ENCODE data around the gene HKDC1.
"Not testable (repeated sequence)": the region's sequence is repeated elsewhere in the genome, so short reads cannot be mapped to it uniquely, and the experiment has no call there.

HKDC1 gene

GRCh38 chr10:69278446-69278963 is 58.4 kb downstream of the HKDC1 start, which contains the start of gene HK1:
Gene HK1 (plus strand): TSS chr10:69278496.
- no peak for DNase-seq (ENCODE audit: low read depth in 2 of 2)

GRCh38 chr10:69279110-69279509 is 59.0 kb downstream of the HKDC1 start:
- DNase-seq (ENCODE audit: low read depth in 2 of 2): no peak

GRCh38 chr10:69281507-69282413 is 61.6 kb downstream of the HKDC1 start:
- DNase-seq (ENCODE audit: low read depth in 2 of 2): no peak

- not testable (repeated sequence) for DNase-seq (ENCODE audit: low read depth in 2 of 2)
Observed at GRCh38 chr10:69284402-69284801, 64.3 kb downstream of the HKDC1 start.

- DNase-seq (ENCODE audit: low read depth in 2 of 2): no peak
Observed at GRCh38 chr10:69285699-69286098, 65.6 kb downstream of the HKDC1 start.

GRCh38 chr10:69287181-69287580 is 67.0 kb downstream of the HKDC1 start:
- no peak for DNase-seq (ENCODE audit: low read depth in 2 of 2)

GRCh38 chr10:69290993-69291392 is 70.9 kb downstream of the HKDC1 start:
- no peak for DNase-seq (ENCODE audit: low read depth in 2 of 2)

- no peak for DNase-seq (ENCODE audit: low read depth in 2 of 2)
Observed at GRCh38 chr10:69292459-69292858, 72.3 kb downstream of the HKDC1 start.

- DNase-seq (ENCODE audit: low read depth in 2 of 2): no peak
Observed at GRCh38 chr10:69295027-69295636, 75.0 kb downstream of the HKDC1 start.

GRCh38 chr10:69303632-69304051 is 83.5 kb downstream of the HKDC1 start:
- DNase-seq (ENCODE audit: low read depth in 2 of 2): no peak

- no peak for DNase-seq (ENCODE audit: low read depth in 2 of 2)
Observed at GRCh38 chr10:69306421-69306820, 86.3 kb downstream of the HKDC1 start.

- no peak for DNase-seq (ENCODE audit: low read depth in 2 of 2)
Observed at GRCh38 chr10:69307434-69307833, 87.3 kb downstream of the HKDC1 start.

GRCh38 chr10:69308304-69308703 is 88.2 kb downstream of the HKDC1 start:
- not testable (repeated sequence) for DNase-seq (ENCODE audit: low read depth in 2 of 2)

- DNase-seq (ENCODE audit: low read depth in 2 of 2): no peak
Observed at GRCh38 chr10:69311309-69311708, 91.2 kb downstream of the HKDC1 start.

GRCh38 chr10:69312528-69312927 is 92.4 kb downstream of the HKDC1 start:
- DNase-seq (ENCODE audit: low read depth in 2 of 2): no peak

- no peak for DNase-seq (ENCODE audit: low read depth in 2 of 2)
Observed at GRCh38 chr10:69315100-69315542, 95.0 kb downstream of the HKDC1 start.

GRCh38 chr10:69315610-69316312 is 95.6 kb downstream of the HKDC1 start:
- no peak for DNase-seq (ENCODE audit: low read depth in 2 of 2)

- no peak for DNase-seq (ENCODE audit: low read depth in 2 of 2)
Observed at GRCh38 chr10:69316313-69317059, 96.4 kb downstream of the HKDC1 start.
